COR-L47 (cell line): Measurements from ENCODE around the gene CLK1.
"Not testable (repeated sequence)": the region's sequence is repeated elsewhere in the genome, so short reads cannot be mapped to it uniquely, and the experiment has no call there.

Source experiments
- DNase-seq: peaks from one replicate; lab custom pipeline; 2025; lab: John Stamatoyannopoulos, UW

Gene CLK1

DNA sequence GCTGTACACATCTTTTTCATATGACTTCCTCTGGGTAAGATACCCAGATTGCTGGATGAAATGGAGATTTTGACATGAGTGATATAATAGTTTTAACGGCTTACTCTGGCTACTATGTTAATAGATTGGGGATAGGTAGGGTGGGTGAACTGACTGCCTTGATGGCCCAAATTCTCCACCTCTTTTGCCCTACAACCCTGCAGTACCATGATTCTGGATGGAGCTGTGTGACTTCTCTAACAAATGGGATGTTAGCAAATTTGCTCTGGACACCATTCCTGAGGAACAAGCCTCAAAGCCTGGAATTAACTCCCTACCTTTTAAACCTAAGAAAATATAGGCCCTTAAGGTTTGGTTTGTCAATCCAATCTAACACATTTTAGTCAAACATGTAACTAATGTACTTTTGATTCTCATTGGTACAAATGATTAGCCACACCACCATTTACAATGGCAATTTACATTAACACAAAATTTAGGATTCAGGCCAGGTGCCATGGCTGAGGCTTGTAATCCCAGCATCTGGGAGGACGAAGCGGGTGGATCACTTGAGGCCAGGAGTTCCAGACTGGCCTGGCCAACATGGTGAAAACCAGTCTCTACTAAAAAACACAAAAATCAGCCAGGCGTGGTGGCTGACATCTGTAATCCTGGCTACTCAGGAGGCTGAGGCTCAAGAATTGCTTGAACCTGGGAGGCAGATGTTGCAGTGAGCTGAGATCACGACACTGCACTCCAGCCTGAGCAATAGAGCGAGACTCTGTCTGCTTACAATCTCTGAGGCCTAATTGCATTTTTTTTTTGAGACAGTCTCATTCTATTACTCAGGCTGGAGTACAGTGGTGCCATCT, 12.8 kb downstream of the CLK1 start:
- DNase-seq, result no peak

- no peak for DNase-seq
Measured at GRCh38 chr2:200850512-200851256, 13.8 kb downstream of the CLK1 start.

DNA sequence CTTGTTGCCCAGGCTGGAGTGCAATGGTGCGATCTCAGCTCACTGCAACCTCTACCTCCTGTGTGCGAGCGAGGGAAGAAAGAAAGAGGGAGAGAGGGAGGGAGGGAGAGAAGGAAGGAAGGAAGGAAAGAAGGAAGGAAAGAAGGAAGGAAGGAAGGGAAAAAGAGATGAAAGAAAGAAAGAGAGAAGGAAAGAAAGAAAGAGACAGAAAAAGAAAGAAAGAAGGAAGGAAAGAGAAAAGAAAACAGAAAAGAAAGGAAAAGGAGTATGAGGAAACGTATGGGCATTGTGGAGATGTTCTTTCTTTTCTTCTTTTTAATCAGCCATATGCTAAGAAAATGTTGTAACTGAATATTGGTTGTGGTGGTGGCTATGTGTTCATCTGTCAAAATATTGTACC, 16.5 kb downstream of the CLK1 start:
- DNase-seq, result no peak

DNA sequence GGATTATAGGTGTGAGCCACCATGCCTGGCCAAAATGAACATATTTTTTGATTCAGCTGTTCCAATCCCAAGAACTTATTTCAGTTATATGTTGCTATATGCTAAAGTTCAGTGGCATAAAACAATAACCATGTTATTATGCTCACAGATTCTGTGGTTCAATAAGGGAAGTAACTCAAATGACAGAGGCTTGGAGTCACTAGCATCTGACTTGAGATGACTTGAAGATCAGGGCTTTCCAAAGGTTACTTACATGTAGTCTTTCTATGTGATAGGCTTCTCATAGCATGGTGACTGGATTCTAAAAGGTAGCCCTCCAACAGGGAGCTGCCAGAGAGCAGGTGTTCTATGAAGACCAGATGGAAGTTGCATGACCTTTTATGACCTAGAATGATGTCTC, 17.2 kb downstream of the CLK1 start:
- no peak for DNase-seq

DNA sequence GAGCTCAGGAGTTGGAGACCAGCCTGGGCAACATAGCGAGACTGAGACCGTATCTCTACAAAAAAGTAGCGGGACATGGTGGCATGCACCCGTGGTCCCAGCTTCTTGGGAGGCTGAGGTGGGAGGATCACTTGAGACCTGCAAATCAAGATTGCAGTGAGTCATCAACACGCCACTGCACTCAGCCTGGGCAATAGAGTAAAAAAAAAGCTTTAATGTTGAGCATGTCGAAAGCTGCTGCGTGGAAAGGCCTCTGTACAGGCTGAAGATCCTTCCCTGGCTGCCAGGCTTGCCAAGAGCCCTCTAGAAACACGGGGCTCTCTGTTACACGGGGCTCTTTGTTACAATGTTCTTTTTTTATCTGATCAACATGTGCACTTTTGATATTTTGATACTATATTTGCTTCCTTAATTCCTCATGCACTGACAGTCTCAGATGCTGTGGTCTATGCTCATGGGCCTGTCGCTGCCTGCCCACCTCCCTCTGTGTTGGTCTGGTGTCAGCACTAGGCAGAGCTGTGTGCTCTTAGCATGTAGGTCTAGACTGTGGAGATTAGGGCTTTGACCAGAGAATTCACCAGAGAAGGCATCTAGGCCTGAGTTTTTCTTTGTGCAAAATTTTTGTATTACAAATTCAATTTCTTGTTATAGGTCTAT, 18.7 kb downstream of the CLK1 start:
- no peak for DNase-seq

- no peak for DNase-seq
Measured at GRCh38 chr2:200845194-200845593, 19.3 kb downstream of the CLK1 start.

DNA sequence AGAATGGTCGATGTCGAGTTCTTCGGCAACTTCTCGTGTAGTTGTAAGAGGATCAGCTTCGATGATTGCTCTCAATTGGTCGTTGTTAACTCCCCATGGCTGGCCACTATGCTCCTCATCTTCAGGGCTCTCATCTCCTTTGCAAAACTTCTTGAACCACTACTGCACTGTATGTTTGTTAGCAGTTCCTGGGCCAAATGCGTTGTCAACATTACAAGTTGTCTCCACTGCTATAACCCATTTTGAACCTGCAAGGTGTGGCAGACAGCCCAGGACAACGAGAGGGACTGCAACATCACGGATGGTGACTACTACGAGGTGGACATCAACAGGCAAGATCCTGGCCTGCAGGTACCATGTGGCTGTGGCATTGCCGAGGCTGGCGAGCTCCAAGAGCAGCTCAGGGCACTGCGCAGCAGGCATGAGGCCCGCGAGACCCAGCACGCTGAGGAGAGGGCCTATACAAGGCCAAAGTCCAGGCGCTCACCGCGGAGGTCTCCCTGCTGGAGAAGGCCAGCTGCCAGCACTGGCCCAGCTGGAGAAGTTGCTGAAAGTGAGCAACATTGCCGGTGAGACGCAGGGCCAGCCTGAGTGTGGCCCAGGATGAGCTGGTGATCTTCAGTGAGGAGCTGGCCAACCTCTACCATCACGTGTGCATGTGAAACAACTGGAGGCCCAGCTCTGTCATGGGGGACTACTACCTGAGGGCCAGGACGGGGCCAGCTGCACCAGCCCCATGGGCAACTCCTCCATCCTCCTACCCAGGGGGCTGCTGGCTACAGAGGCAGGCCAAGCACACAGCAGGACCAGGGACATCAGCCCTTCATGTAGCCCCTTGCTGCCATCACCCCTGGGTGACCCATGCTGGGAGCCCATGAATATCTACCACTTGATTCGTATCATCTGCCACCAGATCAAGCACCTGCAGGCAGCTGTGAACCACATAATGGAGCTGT, 20.2 kb downstream of the CLK1 start:
- no peak for DNase-seq

- no peak for DNase-seq
Measured at GRCh38 chr2:200839513-200839912, 24.9 kb downstream of the CLK1 start.

- no peak for DNase-seq
Measured at GRCh38 chr2:200834701-200835100, 29.8 kb downstream of the CLK1 start.

DNA sequence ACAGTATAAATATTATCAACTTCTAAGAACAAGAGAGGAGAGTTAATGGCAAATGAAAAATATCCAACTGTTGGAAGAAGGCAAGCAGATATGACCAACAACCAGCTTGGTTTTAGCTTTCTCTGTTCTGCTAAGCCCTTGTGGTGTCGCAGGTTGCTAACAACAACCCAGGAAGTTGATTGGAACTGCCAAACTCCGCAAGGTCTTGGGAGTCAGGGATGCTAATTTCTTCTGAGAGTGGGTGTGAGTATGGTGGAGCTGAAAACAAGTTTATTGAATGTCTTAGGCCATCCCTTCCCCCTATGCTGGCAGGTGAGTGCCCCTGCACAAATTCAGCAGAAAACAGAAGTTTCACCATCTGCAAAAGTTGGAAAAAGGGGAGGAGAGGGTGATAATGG, 35.2 kb downstream of the CLK1 start:
- DNase-seq, result no peak

DNA sequence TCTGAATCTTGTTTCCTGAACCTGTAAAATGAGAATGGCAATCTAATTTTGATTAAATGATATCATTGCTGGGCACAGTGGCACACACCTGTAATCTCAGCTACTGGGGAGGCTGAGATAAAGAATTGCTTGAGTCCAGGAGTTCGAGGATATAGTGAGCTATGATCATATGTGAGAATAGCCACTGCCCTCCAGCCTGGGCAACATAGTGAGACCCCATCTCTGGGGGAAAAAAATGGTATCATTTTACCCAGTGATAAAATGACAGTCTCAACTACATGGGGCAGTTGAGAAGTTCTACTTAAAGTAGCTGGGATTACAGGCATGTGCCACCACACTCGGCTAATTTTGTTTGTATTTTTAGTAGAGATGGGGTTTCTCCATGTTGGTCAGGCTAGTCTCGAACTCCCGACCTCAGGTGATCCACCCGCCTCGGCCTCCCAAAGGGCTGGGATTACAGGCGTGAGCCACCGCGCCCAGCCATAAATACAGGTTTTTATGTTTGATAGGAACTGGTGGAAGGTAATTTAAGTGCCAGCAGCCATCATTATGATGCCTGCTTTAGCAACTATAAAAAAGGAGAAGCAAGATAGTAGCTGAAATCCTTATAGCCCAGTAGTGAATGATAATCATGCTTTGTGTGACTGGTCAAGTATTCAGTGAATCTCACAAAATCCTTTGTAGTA, 35.7 kb downstream of the CLK1 start:
- no peak for DNase-seq

DNA sequence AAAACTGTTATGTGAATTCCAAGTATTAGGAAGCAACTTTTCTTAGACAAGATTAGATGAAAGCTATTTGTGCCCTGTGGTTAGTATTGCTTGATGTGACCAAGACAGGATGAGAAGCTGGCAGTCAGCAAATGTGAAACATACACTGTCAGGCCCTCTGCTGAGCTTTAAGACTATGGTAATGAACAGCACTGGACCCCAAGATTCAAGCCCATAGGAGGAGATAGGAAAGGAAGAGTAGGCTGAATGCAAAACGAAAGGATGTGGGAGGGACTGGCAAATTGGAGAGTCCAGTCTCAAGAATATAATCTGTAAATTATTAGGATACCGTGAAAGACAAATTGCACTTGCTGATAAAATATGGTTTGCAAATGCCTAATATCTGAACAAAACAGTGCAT, 36.4 kb downstream of the CLK1 start:
- no peak for DNase-seq

DNA sequence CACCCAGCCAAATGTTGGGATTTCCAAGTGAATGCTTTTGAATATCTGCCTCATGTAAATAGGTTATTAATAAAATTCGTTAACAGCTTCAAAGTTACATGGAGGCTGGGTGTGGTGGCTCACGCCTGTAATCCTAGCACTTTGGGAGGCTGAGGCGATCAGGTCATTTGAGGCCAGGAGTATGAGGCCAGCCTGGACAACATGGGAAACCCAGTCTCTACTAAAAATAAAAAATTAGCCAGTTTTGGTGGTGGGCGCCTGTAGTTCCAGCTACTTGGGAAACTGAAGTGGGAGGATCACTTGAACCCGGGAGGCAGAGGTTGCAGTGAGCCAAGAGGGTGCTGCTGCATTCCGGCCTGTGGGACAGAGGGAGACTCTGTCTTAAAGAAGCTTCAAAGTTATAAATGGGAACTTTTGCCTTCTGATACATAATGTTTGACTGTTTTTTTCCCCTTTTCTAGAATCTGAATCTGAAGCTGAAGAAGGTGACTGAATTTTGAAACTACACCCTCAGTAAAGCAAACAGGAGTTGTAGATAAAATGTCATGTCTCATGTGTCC, 42.7 kb downstream of the CLK1 start:
- no peak for DNase-seq

DNA sequence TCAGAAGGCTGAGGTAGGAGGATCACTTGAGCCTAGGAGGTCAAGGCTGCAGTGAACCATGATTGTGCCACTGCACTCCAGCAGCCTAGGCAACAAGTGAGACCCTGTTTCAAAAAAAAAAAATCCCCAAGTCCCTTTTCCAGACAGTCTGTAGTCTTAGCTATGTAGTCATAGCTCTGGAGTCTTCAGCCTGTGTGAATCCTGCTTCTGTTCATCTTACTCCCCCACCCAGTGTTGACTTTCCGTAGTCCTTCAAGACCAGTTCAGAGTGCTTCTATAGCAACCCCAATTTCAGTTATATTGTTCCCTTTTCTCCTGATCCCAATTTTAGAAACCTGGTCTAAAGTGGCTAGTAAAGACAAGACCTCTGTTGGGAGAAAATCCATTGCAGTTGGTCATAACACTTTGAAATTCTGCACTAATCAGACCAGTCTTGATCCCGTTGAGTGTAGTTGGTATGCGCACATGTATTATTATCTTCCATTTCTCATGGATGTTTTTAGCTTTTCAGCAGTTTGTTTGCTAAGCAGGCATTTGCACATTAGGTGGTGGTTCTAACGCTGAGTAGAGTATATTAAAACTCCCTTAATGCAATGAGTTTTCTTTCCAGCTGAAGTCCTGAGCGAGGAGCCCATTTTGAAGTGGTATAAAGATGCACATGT, 43.8 kb downstream of the CLK1 start:
- DNase-seq, result no peak

DNA sequence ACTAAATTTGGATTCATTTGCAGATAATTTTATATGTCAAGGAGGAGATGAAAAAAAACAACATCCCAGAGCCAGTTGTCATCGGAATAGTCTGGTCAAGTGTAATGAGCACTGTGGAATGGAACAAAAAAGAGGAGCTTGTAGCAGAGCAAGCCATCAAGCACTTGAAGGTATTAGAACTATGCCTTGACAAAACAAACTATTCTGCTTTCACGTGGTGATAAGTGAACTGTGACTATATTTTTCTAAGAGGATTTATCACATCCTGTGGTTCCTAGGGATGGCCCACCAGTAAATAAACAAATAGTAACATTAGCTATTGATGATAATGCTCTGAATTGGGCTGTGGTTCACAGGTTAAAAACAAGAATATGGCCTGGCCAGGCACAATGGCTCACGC, 45.7 kb downstream of the CLK1 start:
- DNase-seq, result not testable (repeated sequence)

GRCh38 chr2:200814917-200815316, 49.5 kb downstream of the CLK1 start:
- DNase-seq, result no peak

DNA sequence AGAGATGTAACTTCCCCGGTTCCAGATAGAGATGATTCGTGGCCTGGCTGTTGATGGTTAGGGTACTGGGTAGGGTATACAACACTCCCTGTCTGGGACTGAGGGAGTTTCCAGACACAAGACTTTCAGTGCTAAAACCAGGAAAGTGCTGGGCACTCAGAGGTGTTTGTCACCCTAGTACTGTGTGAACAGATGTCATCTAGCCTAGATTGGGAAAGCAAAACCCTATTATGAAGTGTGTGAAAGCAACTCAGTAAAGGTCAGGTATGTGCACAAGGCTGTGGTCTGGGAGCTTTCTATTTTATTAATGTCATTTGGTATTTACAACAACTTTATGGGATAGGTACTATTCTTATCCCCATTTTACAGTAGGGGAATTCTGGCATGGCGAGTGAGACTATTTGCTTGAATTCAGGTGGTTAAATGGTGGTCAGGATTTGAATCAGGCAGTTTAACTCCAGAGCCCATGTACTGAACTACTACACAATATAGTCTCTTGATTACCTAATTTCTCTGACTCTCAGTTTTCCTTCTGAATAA, 50.1 kb downstream of the CLK1 start:
- no peak for DNase-seq

DNA sequence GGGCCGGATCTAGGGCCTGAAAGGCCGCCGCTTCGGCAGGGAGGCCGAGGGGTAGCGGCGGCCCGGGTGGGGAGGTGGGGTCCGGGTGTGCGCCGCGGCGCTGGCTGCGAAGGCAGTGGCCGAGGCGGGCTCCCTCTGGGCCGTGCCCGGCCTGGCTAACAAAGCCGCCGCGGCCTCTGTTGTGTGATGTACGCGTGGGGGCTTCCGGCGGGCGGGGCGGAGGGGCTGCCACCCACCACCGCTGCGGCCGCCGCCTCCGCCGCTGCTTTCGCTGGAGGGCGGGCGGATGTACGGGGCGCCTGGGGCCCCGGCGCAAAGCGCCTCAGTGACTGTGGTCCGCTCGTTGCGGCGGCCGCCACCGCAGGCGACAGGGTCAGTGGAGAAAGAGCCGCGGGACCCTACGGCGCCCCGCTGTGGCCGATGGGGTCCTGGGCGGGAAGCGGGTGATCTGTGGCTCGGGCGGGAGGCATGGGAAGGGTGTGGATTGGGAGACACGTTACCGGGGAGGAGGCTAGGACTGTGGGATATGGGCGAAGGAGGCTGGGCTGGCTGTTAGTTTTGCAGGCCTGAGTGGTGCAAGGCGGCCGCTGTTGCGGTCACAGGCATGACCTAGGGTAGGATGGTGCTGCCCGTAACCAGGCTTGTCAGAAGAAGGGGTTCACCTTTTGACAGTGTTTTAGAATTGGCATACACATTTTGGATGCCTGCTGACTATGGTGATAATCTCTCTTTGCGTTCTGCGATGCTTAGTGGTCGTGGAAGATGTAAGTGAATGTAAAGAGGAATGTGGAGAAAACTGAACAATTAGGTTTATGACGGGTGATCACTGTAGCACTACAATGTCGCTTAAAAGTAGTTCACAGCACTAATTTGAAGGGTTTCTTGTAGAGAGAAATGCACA, 52.1 kb downstream of the CLK1 start:
- peak; percentile 31 for DNase-seq
